ENCODE measurements around the gene PTPN3.

PTPN3 gene

DNA sequence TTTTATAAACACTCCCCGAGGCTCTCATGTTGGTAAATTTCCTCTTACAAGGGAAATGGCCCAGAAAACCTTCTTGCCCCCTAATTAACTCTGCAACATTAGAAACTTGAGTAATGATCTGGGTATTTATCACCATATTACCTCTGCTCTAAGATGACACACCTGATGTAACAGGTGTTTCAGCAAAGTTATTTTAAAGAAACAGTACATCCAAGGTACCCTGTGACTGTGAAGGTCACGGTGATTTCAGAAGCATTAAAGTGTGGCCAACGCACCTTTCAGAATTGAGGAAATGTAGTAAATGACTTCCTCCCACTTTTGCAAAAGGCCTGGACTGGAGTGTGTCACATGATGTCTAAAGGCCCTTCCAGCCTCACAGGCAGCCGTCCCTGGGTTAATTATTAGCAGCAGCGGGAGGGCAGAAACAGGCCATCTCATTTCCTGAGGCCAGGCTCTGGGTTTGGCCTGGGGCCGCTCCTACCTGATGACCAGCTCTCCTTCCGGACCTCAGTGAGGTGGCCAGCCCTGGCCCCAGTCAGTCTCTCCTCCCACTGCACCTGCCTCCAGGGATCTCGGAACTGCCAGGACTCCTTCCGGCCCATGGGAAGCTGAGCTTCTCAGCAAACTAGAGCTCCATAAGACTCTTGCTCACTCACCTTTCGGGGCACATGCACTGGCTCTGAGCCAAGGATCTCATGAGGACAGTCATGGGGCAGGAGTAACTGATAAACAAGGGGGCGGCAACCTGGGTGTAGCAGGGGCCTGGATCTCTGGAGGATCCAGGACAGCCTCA is 20.7 kb downstream of the PTPN3 start:
- TF ChIP-seq YY1 (IDR thresholded peaks at IDR 0.05; ENCODE audit: insufficient read depth, insufficient read length) = no peak
- no peak for TF ChIP-seq ZNF274 (IDR thresholded peaks at IDR 0.05; ENCODE audit: low read depth, low read length)
- TF ChIP-seq SUZ12 (IDR thresholded peaks at IDR 0.05; ENCODE audit: extremely low read depth, insufficient read depth, insufficient read length) = no peak
- H3K9me3 ChIP-seq (ENCODE audit: insufficient read depth, low read length) = no peaks in the 10 kb centered on the region
- H3K4me3 ChIP-seq (ENCODE audit: insufficient read length, low read depth) = no peak overlapping the region
- no peak overlapping the region for H3K9ac ChIP-seq (ENCODE audit: insufficient read length, low read depth)
- H3K27me3 ChIP-seq (ENCODE audit: insufficient read depth, insufficient read length) = no peaks in the 10 kb centered on the region
- H3K36me3 ChIP-seq (ENCODE audit: insufficient read depth, insufficient read length, low read length) = no peaks in the 10 kb centered on the region
- H3K4me1 ChIP-seq (ENCODE audit: insufficient read depth, insufficient read length) = no peaks in the 10 kb centered on the region
- no peak for DNase-seq (ENCODE audit: low read depth, low spot score)

DNA sequence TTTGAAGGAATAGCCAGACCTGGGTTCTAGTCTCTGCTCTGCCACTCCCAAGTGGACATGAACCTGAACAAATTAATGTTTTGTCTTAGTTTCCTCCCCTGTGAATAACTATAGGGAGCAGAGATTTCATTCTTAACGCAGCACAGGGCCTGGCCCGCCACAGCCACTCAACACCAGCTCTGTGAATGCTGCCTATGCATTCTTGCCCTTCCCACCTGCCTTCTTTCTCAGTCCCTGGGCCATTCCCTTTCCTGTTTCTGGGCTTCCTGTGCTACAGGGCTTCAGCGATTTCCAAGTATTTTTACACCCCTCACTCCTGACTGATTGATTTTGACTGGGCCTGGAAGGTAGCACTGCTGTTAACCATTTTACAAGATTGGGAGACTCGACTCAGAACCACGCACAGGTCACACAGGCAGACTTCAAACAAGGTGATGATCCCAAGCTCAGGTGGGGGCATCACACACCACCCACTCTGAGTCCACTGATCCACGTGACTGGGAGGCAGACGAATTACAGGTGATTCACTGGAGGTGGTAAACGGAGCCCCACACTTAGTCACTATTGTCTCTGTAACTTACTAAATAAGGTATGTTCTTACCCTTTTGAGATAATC is 21.4 kb downstream of the PTPN3 start:
- Histone ChIP-seq H3K9me3 (ENCODE audit: insufficient read depth, low read length) (no peaks in the 10 kb centered on the region), H3K36me3 (ENCODE audit: insufficient read depth, insufficient read length, low read length) (no peaks in the 10 kb centered on the region), H3K4me3 (ENCODE audit: insufficient read length, low read depth) (no peak overlapping the region), H3K9ac (ENCODE audit: insufficient read length, low read depth) (no peak overlapping the region), H3K4me1 (ENCODE audit: insufficient read depth, insufficient read length) (no peaks in the 10 kb centered on the region), H3K27me3 (ENCODE audit: insufficient read depth, insufficient read length) (no peaks in the 10 kb centered on the region)
- DNase-seq (ENCODE audit: low read depth, low spot score) = no peak
- TF ChIP-seq ZNF274 (IDR thresholded peaks at IDR 0.05; ENCODE audit: low read depth, low read length) (no peak), SUZ12 (IDR thresholded peaks at IDR 0.05; ENCODE audit: extremely low read depth, insufficient read depth, insufficient read length) (no peak), YY1 (IDR thresholded peaks at IDR 0.05; ENCODE audit: insufficient read depth, insufficient read length) (no peak)

DNA sequence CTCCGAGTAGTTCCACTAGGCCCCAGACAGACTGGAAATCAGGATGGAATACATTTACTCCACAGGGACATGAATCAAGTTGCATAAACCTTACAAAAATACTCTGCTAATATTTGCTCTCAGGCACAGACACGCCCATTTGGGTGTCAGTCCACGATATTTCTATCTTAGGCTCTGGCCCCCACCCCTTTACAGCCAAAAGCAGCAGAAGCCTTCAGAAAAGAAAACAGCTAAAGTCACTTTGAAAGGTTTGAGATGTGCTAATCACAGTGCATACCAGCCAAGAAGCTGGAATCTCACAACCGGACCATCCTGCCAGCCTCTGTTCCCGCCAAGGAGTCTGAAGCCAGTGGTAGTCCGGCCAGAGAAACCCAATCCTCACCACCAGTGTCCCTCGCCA is 22.6 kb downstream of the PTPN3 start:
- Histone ChIP-seq H3K9me3 (ENCODE audit: insufficient read depth, low read length) (no peaks in the 10 kb centered on the region), H3K9ac (ENCODE audit: insufficient read length, low read depth) (no peak overlapping the region), H3K4me3 (ENCODE audit: insufficient read length, low read depth) (no peak overlapping the region), H3K27me3 (ENCODE audit: insufficient read depth, insufficient read length) (no peaks in the 10 kb centered on the region), H3K4me1 (ENCODE audit: insufficient read depth, insufficient read length) (no peaks in the 10 kb centered on the region), H3K36me3 (ENCODE audit: insufficient read depth, insufficient read length, low read length) (no peaks in the 10 kb centered on the region)
- TF ChIP-seq ZNF274 (IDR thresholded peaks at IDR 0.05; ENCODE audit: low read depth, low read length) = no peak
- TF ChIP-seq SUZ12 (IDR thresholded peaks at IDR 0.05; ENCODE audit: extremely low read depth, insufficient read depth, insufficient read length) = no peak
- TF ChIP-seq YY1 (IDR thresholded peaks at IDR 0.05; ENCODE audit: insufficient read depth, insufficient read length) = no peak
- DNase-seq (ENCODE audit: low read depth, low spot score) = no peak

- Histone ChIP-seq H3K4me3 (ENCODE audit: insufficient read length, low read depth) (no peak overlapping the region), H3K36me3 (ENCODE audit: insufficient read depth, insufficient read length, low read length) (no peaks in the 10 kb centered on the region), H3K9ac (ENCODE audit: insufficient read length, low read depth) (no peak overlapping the region), H3K9me3 (ENCODE audit: insufficient read depth, low read length) (no peaks in the 10 kb centered on the region), H3K27me3 (ENCODE audit: insufficient read depth, insufficient read length) (no peaks in the 10 kb centered on the region), H3K4me1 (ENCODE audit: insufficient read depth, insufficient read length) (no peaks in the 10 kb centered on the region)
- DNase-seq (ENCODE audit: low read depth, low spot score) = no peak
- TF ChIP-seq ZNF274 (IDR thresholded peaks at IDR 0.05; ENCODE audit: low read depth, low read length) (no peak), SUZ12 (IDR thresholded peaks at IDR 0.05; ENCODE audit: extremely low read depth, insufficient read depth, insufficient read length) (no peak), YY1 (IDR thresholded peaks at IDR 0.05; ENCODE audit: insufficient read depth, insufficient read length) (no peak)
These were observed 23.2 kb downstream of the PTPN3 start for GRCh38 chr9:109474944-109475343.

GRCh38 chr9:109474170-109474569 is 23.9 kb downstream of the PTPN3 start:
- H3K4me1 ChIP-seq (ENCODE audit: insufficient read depth, insufficient read length) = no peaks in the 10 kb centered on the region
- H3K9me3 ChIP-seq (ENCODE audit: insufficient read depth, low read length) = no peaks in the 10 kb centered on the region
- no peak for DNase-seq (ENCODE audit: low read depth, low spot score)
- H3K27me3 ChIP-seq (ENCODE audit: insufficient read depth, insufficient read length) = no peaks in the 10 kb centered on the region
- TF ChIP-seq YY1 (IDR thresholded peaks at IDR 0.05; ENCODE audit: insufficient read depth, insufficient read length) (no peak), ZNF274 (IDR thresholded peaks at IDR 0.05; ENCODE audit: low read depth, low read length) (no peak)
- H3K36me3 ChIP-seq (ENCODE audit: insufficient read depth, insufficient read length, low read length) = no peaks in the 10 kb centered on the region
- H3K4me3 ChIP-seq (ENCODE audit: insufficient read length, low read depth) = no peak overlapping the region
- no peak overlapping the region for H3K9ac ChIP-seq (ENCODE audit: insufficient read length, low read depth)

- no peak for DNase-seq (ENCODE audit: low read depth, low spot score)
- Histone ChIP-seq H3K9ac (ENCODE audit: insufficient read length, low read depth) (no peak overlapping the region), H3K4me3 (ENCODE audit: insufficient read length, low read depth) (no peak overlapping the region), H3K27me3 (ENCODE audit: insufficient read depth, insufficient read length) (no peaks in the 10 kb centered on the region), H3K9me3 (ENCODE audit: insufficient read depth, low read length) (no peaks in the 10 kb centered on the region), H3K4me1 (ENCODE audit: insufficient read depth, insufficient read length) (no peaks in the 10 kb centered on the region), H3K36me3 (ENCODE audit: insufficient read depth, insufficient read length, low read length) (no peaks in the 10 kb centered on the region)
- TF ChIP-seq ZNF274 (IDR thresholded peaks at IDR 0.05; ENCODE audit: low read depth, low read length) (no peak), SUZ12 (IDR thresholded peaks at IDR 0.05; ENCODE audit: extremely low read depth, insufficient read depth, insufficient read length) (no peak), YY1 (IDR thresholded peaks at IDR 0.05; ENCODE audit: insufficient read depth, insufficient read length) (no peak)
These were observed 24.8 kb downstream of the PTPN3 start for GRCh38 chr9:109473329-109473728.

DNA sequence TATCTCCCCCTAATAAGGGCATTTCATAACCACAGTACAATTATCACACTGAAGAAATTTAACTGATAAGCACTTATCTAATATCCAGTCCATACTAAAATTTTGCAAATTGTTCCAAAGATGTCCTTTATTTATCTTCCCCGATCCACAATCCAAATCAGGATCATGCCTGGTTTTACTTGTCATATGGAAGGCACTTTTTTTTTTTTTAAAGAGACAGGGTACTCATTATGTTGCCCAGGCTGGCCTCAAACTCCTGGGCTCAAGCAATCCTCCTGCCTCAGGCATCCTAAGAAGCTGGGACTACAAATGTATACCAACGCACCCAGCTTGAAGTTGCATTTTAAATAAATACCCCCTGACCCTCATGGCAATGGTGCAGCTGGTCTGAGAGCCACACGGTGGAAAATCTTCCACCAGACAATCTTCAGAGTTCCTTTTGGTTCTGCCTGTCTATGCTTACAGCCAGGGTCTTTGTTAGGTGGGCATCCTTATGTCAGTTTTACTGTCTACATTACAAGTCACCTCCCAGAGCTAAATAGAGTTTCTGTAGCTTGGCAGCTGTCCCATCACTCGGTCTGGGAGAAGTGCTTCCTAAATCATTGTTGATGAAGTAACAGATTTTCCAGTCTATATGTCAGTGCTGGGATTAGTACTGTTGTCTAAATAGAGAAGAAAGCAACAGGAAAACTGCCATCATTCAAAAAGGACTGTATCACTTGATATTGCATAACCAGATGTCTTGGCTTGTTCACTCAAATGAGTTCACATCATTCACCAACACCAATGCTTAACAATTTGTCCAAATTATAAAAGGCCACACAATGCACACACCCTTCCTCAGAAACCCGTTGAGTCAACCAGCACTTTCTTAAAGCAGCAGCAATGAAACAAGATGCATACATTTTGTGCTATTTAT is 26.4 kb downstream of the PTPN3 start:
- H3K4me1 ChIP-seq (ENCODE audit: insufficient read depth, insufficient read length) = no peaks in the 10 kb centered on the region
- H3K9me3 ChIP-seq (ENCODE audit: insufficient read depth, low read length) = no peaks in the 10 kb centered on the region
- H3K9ac ChIP-seq (ENCODE audit: insufficient read length, low read depth) = no peak overlapping the region
- no peak overlapping the region for H3K4me3 ChIP-seq (ENCODE audit: insufficient read length, low read depth)
- H3K27me3 ChIP-seq (ENCODE audit: insufficient read depth, insufficient read length) = no peaks in the 10 kb centered on the region
- no peaks in the 10 kb centered on the region for H3K36me3 ChIP-seq (ENCODE audit: insufficient read depth, insufficient read length, low read length)
- DNase-seq (ENCODE audit: low read depth, low spot score) = no peak
- TF ChIP-seq ZNF274 (IDR thresholded peaks at IDR 0.05; ENCODE audit: low read depth, low read length) (no peak), SUZ12 (IDR thresholded peaks at IDR 0.05; ENCODE audit: extremely low read depth, insufficient read depth, insufficient read length) (no peak), YY1 (IDR thresholded peaks at IDR 0.05; ENCODE audit: insufficient read depth, insufficient read length) (no peak)
